Measurements from ENCODE around the gene HDAC1.

DNA sequence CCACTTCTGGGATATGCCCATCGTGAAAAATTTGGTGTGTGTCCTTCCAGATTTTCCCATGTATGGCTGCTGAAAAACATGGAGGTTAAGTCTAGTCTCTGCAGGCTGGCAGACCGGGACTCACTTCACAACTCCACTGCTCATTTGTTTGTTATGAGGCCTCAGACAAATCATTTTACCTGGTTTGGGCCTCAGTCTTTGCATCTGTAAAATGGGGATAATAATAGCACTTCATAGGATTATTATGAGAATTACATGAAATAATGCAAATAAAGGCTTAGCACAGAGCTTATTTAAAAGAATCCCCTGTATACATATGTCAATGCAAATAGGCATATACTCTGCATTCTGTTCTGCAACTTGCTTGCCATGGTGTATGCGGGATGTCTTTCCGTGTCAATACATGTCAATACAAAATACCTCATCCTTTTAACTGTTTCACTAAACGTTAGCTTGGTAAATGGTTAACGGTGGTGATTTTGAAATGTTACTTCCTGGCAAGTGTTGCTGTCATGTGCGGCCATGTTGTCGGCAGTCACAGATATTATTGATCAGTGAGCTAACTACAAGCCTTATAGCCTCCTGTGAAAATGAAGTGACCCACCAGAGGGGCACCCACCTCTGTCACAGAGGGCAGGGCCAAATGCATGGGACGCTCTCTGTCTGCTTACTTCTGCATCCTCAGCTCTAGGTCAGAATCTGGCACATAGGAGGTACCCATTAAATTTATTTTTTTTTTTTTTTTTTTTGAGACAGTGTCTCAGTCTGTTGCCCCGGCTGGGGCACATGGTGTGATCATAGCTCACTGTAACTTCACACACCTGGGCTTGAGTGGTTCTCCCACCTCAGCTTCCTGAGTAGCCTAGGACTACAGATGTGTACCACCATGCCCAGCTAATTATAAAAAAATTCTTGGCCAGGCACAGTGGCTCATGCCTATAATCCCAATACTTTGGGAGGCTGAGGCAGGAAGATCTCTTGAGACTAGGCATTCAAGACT is 36.5 kb upstream of the HDAC1 start:
- no peak for TF ChIP-seq CTCF (IDR thresholded peaks at IDR 0.05)
- TF ChIP-seq POLR2A (IDR thresholded peaks at IDR 0.05): no peak
- no peak for TF ChIP-seq EP300 (IDR thresholded peaks at IDR 0.05)
